ENCODE results near the gene LYRM1.
"Not testable (repeated sequence)": the region's sequence is repeated elsewhere in the genome, so short reads cannot be mapped to it uniquely, and the experiment has no call there.

Gene LYRM1

DNA sequence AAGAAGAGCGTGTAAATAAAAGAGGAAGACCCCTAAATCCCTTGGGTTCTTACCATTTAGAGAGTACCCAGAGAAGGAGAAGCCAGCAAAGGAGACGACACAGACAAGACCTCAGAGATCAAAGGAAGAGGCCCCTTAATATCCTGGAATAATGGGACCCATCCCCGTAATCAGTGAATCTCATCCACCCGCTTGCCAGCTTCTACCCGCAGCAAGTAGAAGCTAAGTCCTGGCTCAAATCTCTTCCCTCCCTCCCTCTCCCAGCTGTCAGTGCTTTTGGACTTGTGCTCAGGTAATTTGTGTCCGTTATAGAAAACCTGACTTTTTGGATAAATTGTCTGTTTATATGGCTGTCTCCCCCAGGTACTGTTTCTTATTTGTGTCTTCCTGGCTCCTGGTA, 1.9 kb downstream of the LYRM1 start:
- no peak for DNase-seq (ENCODE audit: low spot score)

DNA sequence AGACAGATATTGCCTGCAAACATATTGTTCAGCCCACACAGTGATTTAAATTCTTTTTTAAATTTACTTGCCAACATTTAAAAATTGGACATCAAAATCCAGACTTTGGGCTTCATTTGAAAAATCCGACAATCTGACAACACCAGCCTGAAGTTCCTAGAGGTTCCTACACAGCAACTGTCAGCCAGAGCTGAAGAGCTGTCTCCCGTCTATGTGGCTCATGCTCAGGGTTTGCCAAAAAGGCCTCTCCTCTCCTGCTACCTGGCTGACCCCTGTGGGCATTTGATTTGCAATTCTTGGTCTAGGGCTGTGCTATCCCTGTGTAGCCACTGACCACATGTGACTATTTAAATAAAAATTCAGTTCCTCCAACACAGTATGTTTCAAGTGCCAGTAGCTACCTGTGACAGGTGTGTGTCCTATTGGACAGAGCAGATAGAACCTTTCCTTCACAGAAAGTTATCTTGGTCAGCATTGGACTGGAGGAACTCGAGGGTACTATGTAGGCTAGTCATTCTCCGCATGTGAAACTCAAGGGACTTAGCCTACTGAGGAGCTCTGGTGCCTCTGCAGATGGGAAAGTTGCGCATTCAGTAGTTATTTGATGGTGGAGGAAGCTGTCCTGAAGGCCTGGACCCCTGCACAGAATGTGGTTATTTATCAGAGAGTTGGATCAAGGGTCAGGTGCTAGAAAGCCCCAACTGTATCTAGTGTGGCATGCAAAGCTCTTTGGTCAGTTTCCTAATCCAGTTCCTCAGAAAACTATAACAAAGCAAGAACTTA, 2.7 kb downstream of the LYRM1 start:
- DNase-seq (ENCODE audit: low spot score), result no peak

DNA sequence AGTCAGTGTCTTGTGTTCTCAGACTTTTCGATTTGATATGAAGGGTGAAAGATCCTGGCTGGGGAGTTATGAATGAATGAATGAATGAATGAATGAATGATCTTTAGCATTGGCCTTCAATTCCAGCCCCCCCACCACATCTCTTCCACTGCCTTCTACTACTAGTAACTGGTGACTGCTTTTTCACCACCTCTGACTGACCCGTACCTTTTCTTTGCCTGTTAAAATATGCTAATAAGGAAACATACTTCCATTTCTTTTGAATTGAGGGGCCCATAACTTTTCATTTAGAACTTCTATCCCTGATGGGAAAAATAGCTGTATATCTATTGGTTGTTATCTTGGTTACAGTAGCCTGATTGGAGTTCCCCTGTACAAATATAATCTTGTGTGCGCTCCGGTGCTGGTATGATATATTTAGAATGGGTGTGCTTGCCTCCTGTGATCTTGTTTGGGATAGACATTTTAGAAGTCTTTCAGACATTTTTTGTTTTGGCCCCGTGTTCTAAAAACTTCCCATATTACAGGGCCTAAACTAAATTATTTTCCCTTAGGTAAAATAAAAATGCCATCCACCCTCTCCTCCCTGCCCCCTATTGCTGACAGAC, 3.4 kb downstream of the LYRM1 start:
- DNase-seq (ENCODE audit: low spot score), result no peak

DNA sequence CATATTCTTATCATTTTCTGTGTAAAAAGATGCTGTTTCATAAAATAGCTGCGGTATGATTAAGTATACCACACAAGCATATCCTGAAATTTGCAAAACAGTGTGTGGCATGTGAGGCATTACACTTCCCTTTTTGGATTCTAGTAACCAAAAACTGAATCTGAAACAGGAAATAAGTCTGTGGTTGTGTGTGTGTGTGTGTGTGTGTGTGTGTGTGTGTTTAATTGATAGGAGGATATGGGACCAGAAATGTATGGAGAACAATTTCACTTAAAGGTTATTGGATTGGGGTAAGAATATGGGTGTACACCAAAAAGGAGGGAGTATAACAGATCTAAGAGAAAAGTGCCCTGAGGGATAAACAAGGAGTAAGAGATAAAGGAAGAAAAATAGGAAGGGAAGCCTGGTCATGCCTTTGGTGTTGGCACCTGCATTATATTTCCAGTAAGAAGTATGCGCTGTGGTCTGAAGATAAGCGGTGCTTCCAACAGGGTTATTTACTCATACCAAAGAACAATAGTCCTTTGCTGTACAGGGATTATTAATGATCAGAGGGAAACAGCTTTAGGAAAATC, 4.0 kb downstream of the LYRM1 start:
- DNase-seq (ENCODE audit: low spot score), result no peak

DNA sequence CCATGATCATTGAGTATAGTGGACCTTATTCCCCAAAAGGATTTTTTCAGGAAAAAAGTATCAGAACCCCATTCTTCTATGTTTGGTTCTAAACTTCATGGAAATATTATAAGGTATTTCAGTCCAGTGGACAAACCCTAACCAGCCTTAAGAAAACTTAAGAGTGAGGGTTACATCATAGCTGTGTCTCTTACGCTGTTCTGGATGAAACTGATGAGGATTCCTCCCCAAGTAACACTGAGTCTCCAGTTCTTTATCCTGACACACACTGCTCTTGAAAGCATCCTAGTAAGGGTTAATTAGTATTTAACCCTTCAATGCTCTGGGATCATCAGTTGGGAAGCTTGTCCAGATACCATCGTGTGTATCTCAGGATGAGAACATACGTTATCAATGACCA, 5.0 kb downstream of the LYRM1 start:
- DNase-seq (ENCODE audit: low spot score), result no peak

DNA sequence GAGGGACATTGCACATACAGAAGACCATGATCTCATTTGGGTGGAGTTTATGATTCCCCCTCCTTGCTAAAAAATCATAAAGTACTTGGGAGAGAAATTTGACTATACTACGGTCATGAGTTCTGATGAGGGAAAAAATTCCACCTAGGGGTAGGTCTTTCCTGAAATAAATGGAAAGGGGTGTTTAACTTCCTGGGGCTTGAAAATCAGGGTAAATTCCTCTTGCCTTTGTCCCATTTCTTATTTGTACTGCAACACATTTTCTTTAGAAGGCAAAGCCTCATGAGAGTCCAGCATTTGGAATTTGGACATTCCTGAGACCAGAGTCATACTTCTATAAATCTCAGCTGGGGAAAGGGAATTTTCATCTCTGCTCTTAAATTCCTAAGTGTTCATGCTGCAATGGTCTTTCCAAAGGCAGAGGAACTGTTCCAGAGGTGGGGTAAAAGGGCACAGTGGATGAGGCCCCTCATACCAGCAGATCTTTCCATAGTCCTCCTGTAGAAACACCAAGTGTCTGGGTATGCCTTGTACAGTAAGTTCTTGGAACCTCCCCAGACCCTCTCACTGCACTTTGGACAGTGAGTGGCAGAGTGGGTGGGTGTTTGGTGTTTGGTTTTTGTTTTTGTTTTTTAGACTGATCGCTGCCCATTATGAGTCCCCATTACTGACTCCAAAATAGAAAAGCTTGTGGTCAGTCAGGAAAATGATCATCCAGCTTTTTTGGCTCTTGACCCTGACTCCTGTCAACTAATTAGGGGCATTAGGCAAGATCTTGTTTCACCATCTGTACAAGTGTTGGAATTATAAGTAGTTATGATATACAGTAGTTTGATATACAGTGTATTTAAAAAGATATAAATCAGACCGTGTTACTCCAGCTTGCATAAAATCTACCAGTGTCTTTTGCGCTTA, 6.0 kb downstream of the LYRM1 start:
- no peak for DNase-seq (ENCODE audit: low spot score)

DNA sequence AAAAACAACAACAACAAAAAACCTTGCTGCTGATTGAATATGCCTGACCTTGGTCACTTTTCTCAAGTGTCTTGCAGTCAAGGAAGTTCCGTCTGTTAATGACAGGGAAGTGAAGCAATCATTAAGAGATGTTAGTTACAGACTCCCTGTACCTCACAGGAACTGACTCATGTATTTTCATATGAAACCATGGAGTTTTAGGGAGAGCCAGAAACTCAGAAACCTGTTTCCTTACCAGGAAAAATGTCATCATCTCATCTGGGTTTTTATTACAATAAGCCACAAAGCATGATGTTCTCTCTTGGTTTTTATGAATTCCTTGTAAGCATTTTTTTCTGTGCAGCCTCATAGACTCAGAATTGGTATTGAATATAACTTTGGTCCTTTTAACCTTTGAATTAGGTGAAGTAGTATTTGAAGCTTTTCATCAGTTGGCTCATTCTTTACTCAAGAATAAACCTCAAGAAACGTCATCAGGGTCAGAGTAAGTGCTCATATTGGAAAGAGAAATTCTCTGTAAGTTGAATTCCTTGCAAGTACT, 10.3 kb downstream of the LYRM1 start:
- no peak for DNase-seq (ENCODE audit: low spot score)

DNA sequence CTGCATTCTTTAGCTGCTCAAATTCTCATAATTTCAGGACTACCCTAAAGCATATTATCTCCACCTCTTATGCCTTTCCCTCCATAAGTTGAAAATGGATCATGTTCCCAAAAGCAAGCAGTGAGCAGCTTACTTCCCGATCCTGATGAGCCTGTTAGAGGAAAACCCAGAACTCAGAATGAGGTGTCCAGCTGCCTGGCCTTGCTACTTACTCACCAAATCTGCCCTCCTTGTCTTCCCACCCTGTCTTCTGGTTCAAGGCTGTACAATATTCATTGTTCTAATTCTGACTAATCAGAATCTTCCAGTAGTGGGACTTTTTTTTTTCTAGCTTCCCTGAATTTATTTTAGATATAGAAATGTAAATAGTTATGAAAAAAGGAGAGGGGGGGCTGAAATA, 10.8 kb downstream of the LYRM1 start:
- no peak for DNase-seq (ENCODE audit: low spot score)

DNA sequence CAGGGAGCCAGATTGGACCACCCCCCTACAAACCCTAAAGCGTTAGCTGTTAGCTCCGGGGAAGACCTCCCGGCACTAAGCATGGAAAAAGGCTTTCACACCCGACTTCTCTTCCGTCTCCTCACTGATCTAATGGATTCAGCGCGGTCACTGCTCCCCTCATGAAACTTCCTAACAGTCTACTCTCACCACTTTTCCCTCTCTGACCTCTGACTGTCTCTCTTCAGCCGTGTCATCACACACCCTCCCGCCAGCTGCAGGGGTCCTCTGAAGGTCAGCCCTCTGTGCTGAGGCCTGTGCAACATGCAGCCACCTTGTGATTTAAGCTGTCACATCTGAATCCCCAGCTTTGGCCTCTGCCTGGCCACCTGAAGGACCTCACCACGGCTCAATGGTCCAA, 15.7 kb downstream of the LYRM1 start:
- DNase-seq (ENCODE audit: low spot score), result no peak

DNA sequence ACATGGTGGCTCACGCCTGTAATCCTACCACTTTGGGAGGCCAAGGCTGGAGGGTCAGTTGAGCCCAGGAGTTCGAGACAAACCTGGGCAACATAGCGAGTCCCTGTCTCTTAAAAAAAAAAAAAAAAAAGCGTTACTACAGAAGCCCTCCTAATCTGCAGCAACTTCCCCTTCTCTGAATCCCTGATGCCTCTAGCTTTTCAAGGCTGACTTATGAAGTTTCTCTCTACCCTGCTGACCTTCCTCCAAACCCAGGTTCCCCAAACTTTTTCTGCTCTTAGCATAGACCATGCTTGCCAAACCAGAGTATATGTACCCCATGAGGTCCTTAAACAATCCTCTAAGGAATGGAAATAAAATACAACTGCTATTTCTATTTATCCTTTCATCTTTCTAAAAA, 16.4 kb downstream of the LYRM1 start:
- DNase-seq (ENCODE audit: low spot score), result no peak

DNA sequence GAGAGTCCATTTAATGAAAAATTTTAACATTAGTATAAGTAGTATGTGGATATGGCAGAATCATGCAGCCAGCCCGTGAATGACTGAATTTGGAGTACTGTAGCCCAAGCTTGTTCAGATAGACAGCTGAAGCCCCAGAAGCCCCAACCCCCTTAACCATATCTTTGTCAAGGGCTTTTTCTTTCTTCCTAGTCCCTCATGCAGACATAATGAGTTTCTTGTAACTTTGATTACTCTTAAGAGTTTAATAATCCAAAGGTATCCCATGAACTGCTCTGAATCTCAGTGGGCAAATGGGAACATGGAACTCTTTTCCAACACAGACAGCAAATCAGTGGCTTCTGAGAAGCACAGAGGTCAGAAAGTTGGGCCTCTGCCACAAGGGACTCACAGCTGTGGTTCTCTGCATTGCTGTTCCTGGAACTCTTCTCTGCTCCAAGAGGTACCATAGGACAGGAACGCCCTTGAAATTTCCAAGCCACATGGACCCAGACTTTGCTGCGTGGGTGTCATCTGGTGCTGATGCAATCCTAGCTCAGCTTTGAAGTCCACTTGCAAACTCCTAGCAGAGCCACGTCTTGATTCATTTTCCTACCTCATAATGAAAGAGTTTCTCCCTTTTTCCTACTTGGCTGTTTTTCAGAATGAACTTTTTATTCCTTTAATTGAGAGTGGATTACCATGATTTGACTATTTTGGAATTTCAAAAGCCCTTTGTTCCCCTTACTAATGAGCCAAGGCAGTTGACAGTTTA, 18.1 kb downstream of the LYRM1 start:
- DNase-seq (ENCODE audit: low spot score), result no peak

DNA sequence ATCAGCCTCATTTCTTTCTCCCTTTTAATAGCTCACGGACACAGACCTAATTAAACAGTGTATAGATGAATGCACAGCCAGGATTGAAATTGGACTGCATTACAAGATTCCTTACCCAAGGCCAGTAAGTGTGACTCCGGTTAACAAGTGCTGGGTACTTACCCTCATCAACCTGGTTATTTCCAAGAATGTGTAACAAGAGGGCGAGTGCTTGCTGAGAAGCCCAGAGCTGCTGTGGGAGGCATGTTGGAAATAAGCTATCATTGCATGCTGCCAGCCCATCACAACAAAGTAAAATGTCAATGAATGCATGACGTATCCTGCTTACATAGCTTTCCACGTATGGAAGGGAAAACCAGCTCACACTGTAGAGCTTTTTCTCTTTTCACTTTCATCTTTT, 19.5 kb downstream of the LYRM1 start:
- no peak for DNase-seq (ENCODE audit: low spot score)

DNA sequence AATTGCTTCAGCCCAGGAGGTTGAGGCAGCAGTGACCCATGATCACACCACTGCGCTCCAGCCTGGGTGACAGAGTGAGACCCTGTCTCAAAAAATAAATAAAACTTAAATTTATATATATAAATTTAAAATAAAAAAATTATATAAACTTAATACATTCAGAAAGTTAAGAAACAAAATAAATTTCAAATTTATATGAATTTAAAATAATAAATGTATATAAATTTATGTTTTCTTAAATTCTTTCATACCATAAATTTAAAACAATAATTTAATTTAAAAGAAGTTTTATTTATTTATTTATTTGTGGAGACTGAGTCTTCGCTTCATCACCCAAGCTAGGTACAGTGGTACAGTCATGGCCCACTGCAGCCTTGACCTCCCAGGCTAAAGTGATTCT, 20.2 kb downstream of the LYRM1 start:
- no peak for DNase-seq (ENCODE audit: low spot score)

DNA sequence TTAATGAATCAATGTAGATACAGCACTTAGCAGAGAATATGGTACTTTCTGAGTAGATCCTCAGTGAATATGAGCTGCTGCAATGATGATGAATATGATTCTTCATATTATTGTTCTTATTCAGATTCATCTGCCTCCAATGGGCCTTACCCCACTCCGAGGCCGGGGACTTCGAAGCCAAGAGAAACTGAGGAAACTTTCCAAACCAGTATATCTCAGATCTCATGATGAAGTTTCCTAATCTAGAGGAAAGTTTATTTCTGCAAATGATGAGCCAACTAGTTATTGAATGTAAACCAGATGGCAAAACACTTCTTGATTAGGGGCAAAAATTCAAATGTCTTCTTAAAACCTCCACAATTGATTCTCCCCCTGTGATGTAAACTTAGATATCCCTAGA, 23.3 kb downstream of the LYRM1 start:
- DNase-seq (ENCODE audit: low spot score), result no peak

DNA sequence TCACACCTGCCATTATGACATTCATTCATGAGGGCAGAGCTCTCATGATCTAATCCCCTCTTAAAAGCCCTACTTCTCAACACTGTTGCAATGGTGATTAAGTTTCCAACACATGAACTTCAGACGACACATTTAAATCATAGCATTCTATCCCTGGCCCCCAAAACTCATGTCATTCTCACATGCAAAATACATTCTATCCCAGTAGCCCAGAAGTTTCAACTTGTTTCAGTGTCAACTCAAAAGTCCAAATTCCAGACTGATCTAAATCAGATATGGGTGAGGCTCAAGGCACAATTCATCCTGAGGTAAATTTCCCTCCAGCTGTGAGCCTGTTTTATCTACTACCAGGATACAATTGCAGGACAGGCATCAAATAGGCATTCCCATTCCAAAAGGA, 25.2 kb downstream of the LYRM1 start:
- no peak for DNase-seq (ENCODE audit: low spot score)

DNA sequence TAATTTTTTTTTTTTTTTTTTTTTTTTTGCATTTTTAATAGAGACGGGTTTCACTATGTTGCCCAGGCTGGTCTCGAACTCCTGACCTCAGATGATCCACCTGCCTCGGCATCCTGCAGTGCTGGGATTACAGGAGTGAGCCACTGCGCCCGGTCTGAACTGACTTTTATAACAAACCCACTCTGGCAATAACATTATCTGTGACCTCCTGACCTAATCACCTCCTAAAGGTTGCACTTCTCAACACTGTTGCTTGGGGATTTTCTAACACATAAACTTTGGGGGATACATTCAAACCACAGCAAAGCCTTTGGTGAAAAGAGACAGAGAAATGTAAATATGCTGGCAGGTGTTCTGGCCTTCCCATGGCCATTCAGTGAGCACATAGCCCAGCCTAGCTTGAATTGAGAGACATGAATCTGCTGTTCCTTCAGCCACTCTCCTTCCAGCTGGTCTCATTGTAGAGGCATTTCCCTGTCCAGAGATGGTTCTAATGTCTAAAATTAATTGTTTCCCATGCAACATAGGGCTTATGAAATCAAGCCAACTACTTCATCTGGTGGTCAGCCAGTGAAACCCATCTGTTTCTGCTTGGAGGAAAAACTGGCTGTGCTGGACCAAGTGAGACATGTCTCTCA, 28.3 kb downstream of the LYRM1 start:
- DNase-seq (ENCODE audit: low spot score), result no peak

DNA sequence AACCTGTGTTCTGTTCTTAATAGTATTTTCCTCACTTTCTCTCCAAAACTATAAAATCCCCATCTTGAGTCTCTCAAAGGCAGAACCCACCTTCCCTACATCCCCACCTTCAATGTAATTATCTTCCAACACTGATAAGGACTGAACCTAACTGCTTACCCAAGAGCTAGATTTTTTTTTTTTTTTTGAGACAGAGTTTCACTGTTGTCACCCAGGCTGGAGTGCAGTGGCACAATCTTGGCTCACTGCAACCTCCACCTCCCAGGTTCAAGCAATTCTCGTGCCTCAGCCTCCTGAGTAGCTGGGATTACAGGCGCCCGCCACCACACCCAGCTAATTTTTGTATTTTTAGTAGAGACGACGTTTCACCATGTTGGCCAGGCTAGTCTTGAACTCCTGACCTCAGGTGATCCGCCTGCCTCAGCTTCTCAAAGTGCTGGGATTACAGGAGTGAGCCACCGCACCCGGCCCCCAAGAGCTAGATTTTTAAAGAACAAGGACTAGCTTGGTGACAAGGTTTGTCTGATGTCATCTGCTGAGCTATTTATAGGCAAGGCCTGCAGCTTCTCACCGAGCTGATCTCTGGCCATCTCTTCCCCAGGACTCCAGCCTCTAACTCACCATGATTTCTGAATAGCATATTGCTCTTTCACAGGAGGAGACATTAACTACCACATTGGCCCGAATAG, 29.2 kb downstream of the LYRM1 start:
- not testable (repeated sequence) for DNase-seq (ENCODE audit: low spot score)

DNA sequence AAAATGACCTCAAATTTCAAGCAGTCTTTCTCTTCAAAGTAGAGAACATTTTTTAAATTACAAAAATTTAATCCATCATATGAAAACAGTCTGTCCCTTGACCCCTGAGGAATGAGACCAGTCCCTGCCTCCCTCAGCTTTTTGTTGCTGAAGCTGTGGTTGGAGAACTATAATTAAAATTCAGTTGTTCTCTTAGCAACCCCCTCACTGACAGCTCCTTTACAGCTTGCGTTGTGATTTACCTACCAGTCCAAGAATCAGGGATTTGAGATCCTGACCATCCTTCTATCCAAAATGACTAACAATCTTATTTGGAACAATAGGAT, 29.8 kb downstream of the LYRM1 start:
- no peak for DNase-seq (ENCODE audit: low spot score)

DNA sequence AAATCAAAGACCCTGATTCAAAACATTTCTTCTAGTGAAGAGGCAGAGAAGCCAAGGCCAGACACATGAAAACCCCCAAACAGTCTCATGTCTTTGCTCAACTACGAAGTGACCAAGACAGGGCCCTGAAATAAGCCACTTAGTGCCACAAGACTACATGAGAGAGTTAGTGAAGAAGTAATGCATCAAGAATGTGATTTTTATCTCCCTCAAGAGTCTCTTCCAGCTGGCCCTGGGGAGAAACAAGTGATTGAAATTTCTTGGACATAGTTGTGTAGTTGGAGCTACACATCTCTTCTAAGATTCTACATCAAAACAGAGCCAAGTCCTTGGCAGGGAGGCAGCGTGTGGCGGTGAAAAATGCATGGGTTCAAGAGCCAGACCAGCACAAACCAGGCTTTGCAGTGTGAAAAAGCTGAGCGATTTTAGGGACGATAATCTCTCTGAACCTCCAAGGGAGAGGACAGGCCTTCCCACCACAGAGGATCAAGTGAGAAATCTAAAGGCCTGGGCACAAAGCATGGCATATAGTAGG, 30.6 kb downstream of the LYRM1 start:
- no peak for DNase-seq (ENCODE audit: low spot score)

DNA sequence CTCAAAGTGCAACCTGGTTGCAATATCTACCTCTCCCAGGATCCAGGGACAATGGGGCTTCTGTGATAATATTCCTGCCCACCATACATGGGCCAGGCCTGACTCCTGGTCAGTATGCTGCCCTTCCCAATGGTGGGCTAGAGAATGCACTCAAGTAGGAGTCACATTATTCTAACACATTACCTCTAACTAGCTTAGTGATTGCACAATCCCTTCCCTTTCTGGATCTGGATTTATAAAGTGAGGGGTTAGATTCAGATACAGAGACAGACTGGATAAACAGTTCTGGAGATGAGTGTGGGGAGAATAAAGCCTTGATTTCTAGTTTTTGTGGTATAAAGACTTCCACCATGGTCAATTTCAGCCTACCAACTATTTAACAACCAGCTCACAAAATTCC, 33.0 kb downstream of the LYRM1 start:
- no peak for DNase-seq (ENCODE audit: low spot score)

Data from ecto neural progenitor cell (in vitro differentiated cells).